K562 treated with DMSO at 1 percent for 48 hours (cell line): ENCODE data around the gene STEAP1. TPM values are rescaled to one million over a fixed set of nuclear protein-coding genes. Genes with fewer than 3 reads are reported as not detected.

ENCODE experiments used
- total RNA-seq: library from RNA; unstranded; fragments of 300-600 nt; gene quantifications from 2 replicates; pipeline ENCODE4 v1.2.3, GENCODE V29; 2022; ENCODE audit warnings: low replicate concordance; ENCODE audit errors: extremely low read depth

The STEAP1 gene
- total RNA-seq, result not detected in 2 replicates

GRCh38 chr7:90153943-90154771 lies at the start of gene STEAP1:
Gene STEAP1, plus strand, starts transcription at chr7:90154469. Its CDS starts 5,320 bp downstream, at chr7:90159789.

GRCh38 chr7:90211391-90212148 lies 57.3 kb downstream of the STEAP1 start, which contains the start of gene STEAP2:
Gene STEAP2, plus strand, starts transcription at chr7:90211740. Its CDS starts 13,343 bp downstream, at chr7:90225083.

Other genes starting within 250 kb of the STEAP1 start
- not detected in 2 replicates for gene STEAP2, start 57.3 kb downstream of the STEAP1 start, total RNA-seq
- not detected in 2 replicates for gene CFAP69, start 90.7 kb downstream of the STEAP1 start, total RNA-seq
- not detected in 2 replicates for gene FAM237B, start 166.8 kb downstream of the STEAP1 start, total RNA-seq
- gene GTPBP10, start 192.2 kb downstream of the STEAP1 start, total RNA-seq, result not detected in 2 replicates
- gene CLDN12, start 249.0 kb downstream of the STEAP1 start, total RNA-seq, result not detected in 2 replicates